GM21367 (cell line): Measurements from ENCODE around the gene VPS37D.
"Not testable (repeated sequence)": the region's sequence is repeated elsewhere in the genome, so short reads cannot be mapped to it uniquely, and the experiment has no call there.

Source experiments
- ATAC-seq: cut with Tn5 transposase; IDR thresholded peaks from one replicate; pipeline ENCODE4 v1.9.1; 2021; ENCODE audit not compliant: unreplicated experiment

The VPS37D gene

DNA sequence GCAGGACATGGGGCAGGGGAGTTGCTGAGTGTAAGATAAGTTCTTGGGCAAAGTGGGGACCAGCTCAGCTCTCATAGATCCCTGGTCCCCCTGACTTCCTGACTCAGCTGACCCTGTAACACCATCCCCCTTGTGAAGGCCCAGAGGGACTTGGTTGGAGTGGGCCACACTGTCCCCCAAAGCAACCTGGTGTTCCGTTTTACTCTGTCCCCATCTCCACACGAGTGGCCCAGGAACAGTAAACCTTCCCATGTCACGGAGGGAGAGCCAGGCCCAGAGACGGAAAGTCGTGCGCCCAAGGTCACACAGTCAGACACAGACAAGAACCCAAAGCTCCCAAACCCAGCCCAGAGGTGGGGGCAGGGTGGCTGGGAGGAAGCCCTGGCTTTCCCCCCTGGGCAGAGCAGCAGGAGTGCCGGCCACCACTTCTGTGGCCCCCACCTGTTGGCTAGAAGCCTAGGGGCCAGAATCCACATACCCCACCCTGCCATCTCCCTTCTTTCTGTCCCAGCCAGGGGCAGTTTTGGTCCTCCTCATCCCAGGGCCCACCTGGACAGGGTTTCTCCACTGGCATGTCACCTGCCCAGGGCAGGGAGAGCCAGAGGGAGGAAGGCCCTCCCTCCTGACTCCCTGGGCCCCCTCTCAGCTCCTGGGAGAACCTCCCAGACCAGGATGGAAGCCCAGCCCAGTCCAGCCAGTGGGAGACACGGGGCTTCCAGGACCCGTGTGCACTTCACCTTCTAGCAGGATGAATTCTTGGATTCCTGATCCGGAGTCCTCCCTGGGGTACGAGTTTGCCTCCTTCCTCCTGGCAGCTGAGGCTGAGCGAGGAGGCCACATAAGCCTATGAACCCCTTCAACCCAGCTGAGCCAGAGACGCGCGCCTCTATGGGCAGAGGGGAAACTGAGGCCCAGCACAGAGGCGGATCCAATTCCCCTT is 20.6 kb upstream of the VPS37D start:
- ATAC-seq = no peak

DNA sequence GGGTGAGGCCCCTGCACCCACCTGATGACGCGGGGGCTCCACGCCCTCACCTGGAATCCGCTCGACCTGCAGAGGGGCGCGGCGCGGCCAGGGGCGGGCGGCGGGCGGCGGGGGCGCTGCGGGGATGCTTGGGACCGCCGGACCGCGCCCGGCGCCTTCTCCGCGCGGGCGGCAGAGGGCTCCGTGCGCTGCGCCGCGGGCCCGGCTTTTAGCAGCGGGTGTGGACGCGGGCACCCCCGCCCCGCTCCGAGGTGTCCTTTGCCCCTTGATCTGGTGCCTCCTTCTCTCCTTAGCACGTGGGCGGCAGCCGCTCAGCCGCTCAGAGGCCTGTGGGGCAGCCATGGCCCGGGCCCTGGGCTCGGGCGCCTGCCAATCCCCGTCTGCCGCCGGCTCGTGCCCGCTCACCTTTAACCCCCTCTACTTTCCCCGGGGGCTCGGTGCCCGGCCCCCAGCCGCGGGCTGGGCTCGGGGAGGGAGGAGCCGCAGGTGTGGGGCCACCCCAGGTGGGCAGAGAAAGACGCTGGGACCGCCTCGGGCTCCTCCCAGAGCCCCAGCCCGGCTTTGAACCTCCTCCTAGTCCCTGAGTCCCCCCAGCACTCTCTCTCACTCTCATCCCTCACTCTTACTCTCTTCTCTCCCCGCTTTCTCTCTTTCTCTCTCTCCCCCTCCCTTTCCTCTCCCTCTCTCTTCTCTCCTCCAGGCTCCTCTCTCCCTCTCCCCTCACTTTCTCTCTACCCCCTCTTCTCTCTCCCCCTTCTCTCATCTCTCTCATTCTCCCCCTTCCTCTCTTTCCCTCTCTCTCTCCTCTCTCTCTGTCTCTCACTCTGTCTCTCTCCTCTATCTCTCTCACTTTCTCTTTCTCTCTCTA is 19.7 kb upstream of the VPS37D start:
- ATAC-seq = no peak

DNA sequence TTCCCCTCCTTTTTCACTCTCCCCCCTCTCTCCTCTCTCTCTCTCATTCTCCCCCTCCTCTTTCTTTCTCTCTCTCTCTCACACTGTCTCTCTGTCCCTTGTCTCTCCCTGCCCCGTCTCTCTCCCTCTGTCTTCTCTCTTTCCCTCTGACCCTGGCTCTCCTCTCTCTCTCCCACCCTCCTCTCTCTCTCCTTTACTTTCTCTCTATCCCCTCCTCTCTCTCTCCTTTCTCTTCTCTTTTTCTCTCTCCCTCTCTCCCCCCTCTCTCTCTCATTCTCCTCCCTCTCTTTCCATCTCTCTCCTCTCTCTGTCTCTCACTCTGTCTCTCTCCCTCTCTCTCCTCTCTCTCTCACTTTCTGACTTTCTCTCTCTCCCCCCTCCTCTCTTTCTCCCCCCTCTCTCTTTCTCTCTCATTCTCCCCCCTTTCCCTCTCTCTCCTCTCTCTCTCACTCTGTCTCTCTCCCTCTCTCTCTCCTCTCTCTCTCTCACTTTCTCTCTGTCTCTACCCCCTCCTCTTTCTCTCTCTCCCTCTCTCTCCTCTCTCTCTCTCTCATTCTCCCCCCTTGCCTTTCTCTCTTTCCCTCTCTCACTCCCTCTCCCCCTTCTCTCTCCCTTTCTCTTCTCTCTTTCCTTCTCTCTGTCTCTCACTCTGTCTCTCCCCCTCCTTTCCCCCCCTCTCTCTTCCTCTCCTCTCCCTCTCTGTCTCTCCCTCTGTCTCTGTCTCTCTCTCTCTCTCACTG is 18.9 kb upstream of the VPS37D start:
- ATAC-seq = no peak

DNA sequence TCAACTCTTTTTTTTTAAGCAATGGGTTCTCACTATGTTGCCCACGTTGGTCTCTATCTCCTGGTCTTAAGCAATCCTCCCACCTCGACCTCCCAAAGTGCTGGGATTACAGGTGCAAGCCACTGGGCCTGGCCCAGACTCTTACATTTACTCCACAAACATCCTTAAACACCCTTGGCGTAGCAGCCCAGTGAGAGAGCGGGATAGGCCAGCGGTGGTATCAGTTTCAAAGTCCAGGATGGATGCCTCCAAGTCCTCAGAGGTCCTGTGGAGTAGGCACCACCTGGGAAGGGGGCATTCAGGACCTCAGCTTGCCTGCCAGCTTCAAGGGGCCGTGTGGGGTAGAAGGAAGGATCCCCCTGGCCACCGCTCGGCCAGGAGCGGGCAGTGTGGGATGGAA is 18.1 kb upstream of the VPS37D start:
- no peak for ATAC-seq

DNA sequence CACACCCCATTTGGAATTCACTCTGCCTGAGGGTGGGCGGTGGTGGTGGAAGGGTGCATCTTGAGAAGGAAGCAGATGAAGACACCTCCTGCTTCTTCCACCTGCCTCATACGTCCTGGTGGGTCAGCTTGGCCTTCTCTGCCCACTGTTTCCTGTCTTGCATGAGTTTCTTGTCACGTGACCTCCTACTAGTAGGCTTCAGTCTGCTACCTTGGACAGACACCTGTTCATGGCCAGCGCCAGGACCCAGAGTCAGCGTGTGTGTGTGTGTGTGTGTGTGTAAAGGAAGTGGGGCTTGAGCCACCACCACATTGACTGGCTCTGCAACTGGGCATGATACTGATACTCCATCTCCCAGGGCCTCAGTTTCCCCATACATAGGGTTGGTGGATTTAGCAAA is 17.1 kb upstream of the VPS37D start:
- ATAC-seq = no peak

DNA sequence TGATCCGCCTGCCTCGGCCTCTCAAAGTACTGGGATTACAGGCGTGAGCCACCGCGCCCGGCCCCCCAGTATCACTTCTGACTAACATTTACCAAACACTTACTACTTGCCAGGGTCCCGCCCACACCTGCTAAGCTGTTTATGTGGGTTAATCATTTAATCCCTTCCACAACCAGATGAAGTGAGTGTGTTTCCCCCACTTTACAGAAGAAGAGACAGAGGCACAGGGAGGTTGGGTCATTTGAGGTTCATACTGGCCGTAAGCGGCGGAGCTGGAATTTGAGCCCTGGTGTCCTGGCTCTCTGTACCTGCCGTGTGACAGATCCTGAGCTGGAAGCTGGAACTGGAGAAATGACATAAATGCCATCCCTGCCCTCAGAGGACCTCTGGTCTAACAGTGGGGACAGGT is 15.1 kb upstream of the VPS37D start:
- no peak for ATAC-seq

DNA sequence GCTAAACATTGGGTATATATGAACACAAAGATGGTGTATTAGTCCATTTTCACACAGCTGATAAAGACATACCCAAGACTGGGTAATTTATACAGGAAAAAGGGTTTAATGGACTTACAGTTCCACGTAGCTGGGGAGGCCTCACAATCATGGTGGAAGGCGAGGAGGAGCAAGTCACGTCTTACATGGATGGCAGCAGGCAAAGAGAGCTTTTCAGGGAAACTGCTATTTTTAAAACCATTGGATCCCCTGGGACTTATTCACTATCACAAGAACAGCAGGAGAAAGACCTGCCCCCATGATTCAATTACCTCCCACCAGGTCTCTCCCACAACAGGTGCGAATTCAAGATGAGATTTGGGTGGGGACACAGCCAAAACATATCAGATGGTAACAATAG is 12.3 kb upstream of the VPS37D start:
- not testable (repeated sequence) for ATAC-seq

DNA sequence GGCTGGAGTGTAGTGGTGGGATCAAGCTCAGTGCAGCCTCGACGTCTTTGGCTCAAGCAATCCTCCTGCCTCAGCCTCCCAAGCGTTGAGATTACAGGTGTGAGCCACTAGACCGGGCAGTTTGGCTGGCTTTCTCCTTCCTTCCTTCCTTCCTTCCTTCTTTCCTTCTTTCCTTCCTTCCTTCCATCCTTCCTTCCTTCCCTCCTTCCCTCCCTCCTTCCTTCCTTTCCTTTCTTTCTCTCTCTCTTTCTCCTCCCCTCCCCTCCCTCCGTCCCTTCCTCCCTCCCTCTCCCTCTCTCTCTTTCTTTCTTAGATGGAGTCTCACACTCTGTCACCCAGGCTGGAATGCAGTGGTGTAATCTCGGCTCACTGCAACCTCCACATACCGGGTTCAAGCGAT is 7.6 kb upstream of the VPS37D start:
- no peak for ATAC-seq

DNA sequence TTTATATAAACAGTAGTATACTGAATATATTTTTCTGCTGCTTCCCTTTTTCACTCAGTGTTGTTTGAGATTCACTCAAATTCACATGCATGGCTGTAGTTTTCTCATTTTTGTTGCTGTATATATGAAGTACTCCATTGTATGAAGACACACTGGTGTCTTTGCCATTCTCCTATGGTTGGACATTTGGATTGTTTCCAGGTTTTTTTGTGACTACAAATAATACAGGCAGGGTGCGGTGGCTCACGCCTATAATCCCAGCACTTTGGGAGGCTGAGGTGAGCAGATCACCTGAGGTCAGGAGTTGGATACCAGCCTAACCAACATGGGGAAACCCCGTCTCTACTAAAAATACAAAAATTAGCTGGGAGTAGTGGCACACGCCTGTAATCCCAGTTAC is 7.0 kb upstream of the VPS37D start:
- ATAC-seq = not testable (repeated sequence)

DNA sequence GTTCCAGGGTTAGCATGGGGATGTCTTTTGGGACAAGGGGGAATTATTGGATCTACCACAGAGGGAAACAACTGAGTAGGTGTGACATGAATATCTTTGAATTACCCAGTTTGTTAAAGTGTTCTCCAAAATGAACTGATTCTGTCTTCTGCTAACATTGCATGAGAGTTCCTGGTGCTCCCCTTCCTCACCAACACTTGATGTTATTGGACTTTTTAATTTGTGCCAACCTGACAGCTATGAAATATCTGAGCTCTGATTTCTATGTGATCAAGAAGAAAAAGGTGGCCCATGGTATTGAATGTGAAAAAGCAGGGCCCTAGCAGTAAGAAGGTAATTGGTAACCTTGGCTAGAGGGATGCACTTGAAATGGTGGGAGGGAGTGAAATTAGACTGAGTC is 4.6 kb upstream of the VPS37D start:
- ATAC-seq = no peak

DNA sequence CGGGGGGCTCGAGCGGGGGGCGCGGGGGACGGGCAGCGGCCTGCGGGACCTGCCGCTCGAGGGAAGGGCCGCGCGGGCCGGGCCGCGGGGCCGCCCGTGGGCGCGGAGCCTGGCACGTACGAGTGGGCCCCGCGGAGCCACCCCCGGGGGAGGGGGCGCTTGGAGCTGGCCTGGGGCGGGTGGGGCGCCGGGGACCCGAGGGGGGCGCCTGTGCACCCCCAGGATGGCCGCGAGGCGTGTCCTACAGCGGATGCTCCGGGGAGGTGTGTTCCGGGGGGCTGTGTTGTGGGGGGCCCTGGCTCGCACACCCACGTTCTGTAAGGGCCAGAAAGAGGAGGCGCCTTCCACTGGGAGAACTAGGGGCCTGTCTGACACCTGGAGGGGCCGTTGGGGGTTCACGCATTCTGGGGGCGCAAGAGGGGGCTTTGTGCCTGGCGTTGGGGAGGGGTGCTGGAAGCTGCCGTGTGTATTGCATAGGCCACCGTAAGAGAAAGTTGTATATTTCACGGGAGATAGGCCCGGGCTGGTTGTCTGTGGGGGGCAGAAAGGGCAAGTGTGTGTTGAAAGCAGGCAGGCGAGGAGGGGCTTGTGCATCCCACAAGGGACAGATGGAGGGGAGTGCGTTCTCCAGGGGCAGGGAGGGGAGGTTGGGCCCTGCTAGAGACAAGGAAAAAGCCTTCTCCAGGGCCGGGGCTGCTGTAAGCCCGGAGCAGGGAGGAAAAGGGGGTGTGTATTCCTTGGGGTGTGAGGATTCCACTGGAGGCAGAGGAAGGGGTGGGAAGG is 663 bp downstream of the VPS37D start:
- no peak for ATAC-seq

DNA sequence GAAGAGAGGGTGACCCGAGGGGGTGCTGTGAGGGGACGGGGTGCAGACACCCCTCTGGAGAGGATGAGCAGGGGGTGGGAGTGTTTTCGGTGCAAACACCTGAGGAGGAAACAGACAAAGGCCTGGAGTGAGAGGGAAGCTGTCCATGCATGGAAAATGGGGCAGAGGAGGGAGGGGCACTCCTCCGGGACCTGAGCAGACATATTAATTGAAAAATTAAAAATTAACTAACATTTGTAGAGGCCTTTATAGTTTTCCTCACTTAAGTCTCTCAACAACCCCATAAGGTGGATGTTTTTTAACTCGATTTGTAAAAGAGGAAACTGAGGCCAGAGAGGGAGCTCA is 1.2 kb downstream of the VPS37D start:
- ATAC-seq = no peak

DNA sequence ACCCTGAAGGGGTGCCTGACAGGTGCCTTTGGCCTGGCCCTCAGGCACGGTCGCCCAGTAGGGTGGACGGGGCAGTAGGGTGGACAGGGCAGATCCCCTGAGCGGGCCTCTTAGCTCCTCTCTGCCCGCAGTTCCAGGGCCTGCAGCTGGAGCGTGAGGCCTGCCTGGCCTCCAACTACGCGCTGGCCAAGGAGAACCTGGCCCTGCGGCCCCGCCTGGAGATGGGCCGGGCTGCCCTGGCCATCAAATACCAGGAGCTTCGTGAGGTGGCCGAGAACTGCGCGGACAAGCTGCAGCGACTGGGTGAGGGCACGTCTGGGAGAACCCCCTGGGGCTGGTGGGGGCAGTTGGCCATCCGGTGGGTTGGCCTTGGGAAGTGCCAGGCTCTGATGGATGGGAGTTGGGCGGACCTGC is 1.7 kb downstream of the VPS37D start:
- no peak for ATAC-seq

DNA sequence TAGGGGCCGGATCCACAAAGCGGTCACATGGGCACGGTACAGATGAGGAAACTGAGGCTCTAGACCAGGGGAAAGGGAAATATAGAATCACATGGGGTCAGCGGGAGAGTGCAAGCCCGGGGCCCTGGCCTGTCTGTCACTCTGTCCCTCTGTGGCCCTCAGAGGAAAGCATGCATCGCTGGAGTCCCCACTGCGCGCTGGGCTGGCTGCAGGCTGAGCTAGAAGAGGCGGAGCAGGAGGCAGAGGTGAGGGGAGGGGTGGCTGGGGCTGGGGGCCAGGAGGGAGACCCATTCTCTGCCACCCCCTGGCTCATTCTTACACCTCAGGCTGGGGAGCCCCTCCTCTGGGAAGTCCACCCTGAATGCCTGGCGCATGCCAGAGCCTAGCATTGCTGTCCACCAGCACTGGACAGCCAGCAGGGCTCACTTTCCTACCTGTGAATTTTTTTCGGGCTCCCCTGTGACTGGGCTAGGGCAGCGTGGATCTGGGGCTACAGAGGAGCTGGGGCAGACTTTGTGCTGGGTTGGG is 2.3 kb downstream of the VPS37D start:
- no peak for ATAC-seq

DNA sequence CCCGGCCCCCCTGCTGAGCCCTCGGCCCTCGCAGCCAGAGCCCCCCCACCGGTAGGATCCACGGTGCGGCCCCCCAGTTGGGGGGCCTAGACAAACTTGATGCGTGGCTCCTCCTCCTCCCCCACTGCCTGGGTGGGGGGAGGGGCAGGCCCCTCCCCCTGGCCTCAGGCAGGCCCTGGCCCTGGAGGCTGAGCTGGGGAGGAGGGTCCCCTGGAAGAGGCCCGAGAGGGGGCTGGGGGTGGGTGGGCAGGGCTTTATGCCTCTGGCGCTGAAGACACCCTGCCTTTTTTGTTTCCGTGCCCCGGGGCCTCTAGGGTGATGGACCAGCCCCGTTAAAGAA is 3.7 kb downstream of the VPS37D start:
- no peak for ATAC-seq

DNA sequence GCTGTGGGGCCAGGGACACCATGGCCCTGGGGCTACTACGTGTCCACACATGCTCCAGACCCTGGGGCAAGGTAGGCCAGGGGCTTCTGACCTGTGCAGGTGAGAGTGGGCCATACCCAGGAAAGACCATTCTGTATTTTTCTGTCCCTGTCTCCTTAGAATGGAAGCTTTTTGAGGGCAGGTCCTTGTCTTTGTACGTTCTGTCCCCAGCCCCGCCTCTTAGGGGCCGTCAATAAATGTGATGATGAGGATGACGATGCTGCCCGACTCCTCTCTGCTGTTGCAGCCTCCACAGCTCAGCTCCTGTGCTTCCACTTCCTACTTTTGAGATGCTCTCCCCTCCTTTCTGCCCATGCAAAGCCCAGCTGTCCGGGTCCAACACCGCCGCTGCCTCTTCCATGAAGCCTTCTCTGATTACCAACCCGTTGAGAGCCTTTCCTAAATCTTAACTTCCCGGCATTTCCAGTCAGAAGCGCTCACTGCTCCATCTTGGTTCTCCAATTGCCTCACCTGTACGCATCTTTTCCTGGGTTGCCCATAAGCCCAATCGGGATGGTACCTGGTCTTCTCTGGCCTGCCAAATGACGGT is 4.3 kb downstream of the VPS37D start:
- no peak for ATAC-seq

DNA sequence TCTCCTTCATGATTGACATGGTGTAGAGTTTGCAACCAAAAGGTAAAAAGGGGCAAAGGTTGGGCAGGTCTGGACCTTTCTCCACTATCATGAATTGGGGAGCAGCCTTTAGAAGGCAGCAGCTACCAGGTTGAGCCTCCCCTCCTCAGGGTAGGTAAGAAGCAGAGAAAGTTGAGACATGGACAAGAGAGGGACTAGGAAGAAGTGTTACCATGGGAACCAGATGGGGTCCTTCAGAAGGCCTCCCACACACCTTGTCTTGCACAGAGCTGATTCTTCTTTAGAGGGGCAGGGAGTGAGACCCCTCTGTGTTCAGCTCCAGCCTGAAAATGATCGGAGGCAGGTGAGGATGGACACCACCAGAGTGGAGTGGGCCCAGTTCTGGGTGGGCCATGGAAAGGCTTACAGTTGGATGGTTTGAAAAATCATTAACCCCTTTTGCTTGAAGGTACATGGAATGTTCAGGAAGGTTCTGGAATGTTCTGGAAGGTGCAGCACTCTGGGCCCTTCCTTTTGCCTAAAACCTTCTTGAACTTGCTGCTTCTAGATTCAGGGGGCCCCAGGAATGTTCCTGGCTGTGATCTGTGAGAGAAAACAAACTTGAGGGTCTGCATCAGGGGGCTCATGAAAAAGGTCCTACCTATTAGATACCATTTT is 7.0 kb downstream of the VPS37D start:
- no peak for ATAC-seq

DNA sequence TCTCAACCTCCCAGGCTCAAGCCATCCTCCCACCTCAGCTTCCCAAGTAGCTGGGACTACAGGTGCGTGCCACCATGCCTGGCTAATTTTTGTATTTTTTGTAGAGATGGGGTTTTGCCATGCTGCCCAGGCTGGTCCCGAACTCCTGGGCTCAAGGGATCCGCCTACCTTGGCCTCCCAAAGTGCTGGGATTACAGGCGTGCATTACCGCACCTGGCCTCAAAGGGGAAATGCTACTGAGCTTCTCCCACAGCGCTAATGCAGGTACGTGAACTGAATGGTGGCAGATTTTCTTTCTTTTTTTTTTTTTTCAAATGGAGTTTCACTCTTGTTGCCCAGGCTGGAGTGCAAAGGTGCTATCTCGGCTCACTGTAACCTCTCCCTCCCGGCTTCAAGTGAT is 8.4 kb downstream of the VPS37D start:
- ATAC-seq = not testable (repeated sequence)

DNA sequence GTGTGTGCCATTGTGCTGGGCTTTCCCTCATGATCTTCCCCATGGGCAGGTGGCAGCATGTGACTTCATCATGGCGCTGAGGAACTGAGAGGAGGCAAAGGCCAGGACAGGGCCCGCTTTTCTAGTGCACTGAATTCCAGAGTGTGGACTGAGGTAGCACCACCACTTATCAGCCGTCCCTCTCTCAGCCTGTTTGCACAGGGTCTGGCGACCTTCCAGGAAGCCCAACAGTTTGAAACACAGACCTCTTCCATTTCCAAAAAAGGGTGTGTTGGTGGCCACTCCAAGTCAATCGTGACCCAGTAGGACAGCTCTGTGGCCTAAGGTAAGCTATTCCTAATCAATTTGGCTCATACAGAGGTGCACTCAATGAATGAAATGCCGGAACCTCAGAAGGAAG is 11.2 kb downstream of the VPS37D start:
- ATAC-seq = no peak

DNA sequence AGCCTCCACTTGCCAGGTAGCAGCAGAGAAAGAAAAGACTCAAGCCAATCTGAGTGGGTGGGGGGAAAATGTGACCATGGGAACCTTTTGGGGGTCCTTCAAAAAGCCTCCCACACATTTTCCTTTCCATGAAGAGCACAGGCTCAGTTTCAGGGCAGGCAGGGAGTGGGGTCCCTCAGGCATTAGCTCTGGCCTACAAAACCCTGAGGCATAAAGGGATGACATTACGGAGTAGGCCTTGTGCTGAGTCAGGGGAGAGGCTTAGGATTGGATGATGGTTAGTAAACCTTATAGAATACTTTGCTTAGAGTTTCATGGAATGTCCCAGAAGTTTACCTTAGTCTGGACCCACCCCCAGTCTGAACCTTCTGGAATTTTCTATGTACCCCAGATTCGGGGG is 12.1 kb downstream of the VPS37D start:
- ATAC-seq = no peak
